Ecto neural progenitor cell (in vitro differentiated cells): ENCODE results near the gene ROR2.
A peak's percentile ranks its signal among the peaks of the same experiment; 100 is the strongest.
"Not testable (repeated sequence)": the region's sequence is repeated elsewhere in the genome, so short reads cannot be mapped to it uniquely, and the experiment has no call there.

Experiments
- DNase-seq: peaks from one replicate; pipeline ENCODE4 v3.0.0-alpha.2; 2018; ENCODE audit warnings: low spot score

The ROR2 gene

GRCh38 chr9:91949946-91950664 lies at the start of gene ROR2:
TSS of gene ROR2 (minus strand) at chr9:91950228.
- peak; percentile 91 for DNase-seq

- DNase-seq = no peak
Observed at GRCh38 chr9:91995000-91995655, 45.1 kb upstream of the ROR2 start.

- DNase-seq = no peak
Observed at GRCh38 chr9:91994422-91994821, 44.4 kb upstream of the ROR2 start.

GRCh38 chr9:91992461-91993041 lies 42.5 kb upstream of the ROR2 start:
- no peak for DNase-seq

- DNase-seq = no peak
Observed at GRCh38 chr9:91991721-91992341, 41.8 kb upstream of the ROR2 start.

- no peak for DNase-seq
Observed at GRCh38 chr9:91986248-91986647, 36.2 kb upstream of the ROR2 start.

GRCh38 chr9:91985692-91986091 lies 35.7 kb upstream of the ROR2 start:
- DNase-seq = no peak

- peak; percentile 61 for DNase-seq
Observed at GRCh38 chr9:91978740-91979414, 28.8 kb upstream of the ROR2 start.

- not testable (repeated sequence) for DNase-seq
Observed at GRCh38 chr9:91975254-91975653, 25.2 kb upstream of the ROR2 start.

- DNase-seq = no peak
Observed at GRCh38 chr9:91972711-91973110, 22.7 kb upstream of the ROR2 start.

- no peak for DNase-seq
Observed at GRCh38 chr9:91972076-91972626, 22.1 kb upstream of the ROR2 start.

GRCh38 chr9:91967259-91967658 lies 17.2 kb upstream of the ROR2 start:
- no peak for DNase-seq

GRCh38 chr9:91966503-91966902 lies 16.5 kb upstream of the ROR2 start:
- no peak for DNase-seq

GRCh38 chr9:91963711-91964240 lies 13.7 kb upstream of the ROR2 start:
- no peak for DNase-seq

GRCh38 chr9:91960367-91960766 lies 10.3 kb upstream of the ROR2 start:
- DNase-seq = no peak

- no peak for DNase-seq
Observed at GRCh38 chr9:91958174-91958573, 8.1 kb upstream of the ROR2 start.

- DNase-seq = peak; percentile 79
Observed at GRCh38 chr9:91954841-91955471, 4.9 kb upstream of the ROR2 start.

GRCh38 chr9:91953718-91954117 lies 3.7 kb upstream of the ROR2 start:
- peak; percentile 20 for DNase-seq

- peak; percentile 25 for DNase-seq
Observed at GRCh38 chr9:91951944-91952520, 2.0 kb upstream of the ROR2 start.

GRCh38 chr9:91949392-91949945 lies 559 bp downstream of the ROR2 start:
- DNase-seq = no peak
